Progenitor cell of endocrine pancreas (in vitro differentiated cells): ENCODE measurements around the gene DNAH11. TPM values are rescaled to one million over a fixed set of nuclear protein-coding genes. Genes with fewer than 3 reads are reported as not detected.

Experiments used
- DNase-seq: peaks from one replicate; pipeline ENCODE4 v3.0.0; 2021; ENCODE audit warnings: low spot score; ENCODE audit not compliant: unreplicated experiment
- H3K27ac Mint-ChIP-seq: 2 replicates; pipeline ENCODE4 v1.8.0; 2021; ENCODE audit warnings: mild to moderate bottlenecking, moderate library complexity, mixed read lengths
- H3K27me3 Mint-ChIP-seq: 2 replicates; pipeline ENCODE4 v1.8.0; 2021; ENCODE audit warnings: mixed read lengths
- H3K36me3 Mint-ChIP-seq: 2 replicates; pipeline ENCODE4 v1.8.0; 2022; ENCODE audit warnings: mixed read lengths; ENCODE audit not compliant: insufficient read depth
- H3K4me1 Mint-ChIP-seq: 2 replicates; pipeline ENCODE4 v1.8.0; 2021; ENCODE audit warnings: low read depth, mixed read lengths
- H3K4me3 Mint-ChIP-seq: 2 replicates; pipeline ENCODE4 v1.8.0; 2021; ENCODE audit warnings: low read depth, mild to moderate bottlenecking, moderate library complexity, mixed read lengths
- H3K9me3 Mint-ChIP-seq: 2 replicates; pipeline ENCODE4 v1.8.0; 2021; ENCODE audit warnings: low read depth, mixed read lengths
- total RNA-seq: library from RNA; stranded (reverse); gene quantifications from 2 replicates; pipeline ENCODE4 v1.2.1, GENCODE V29; 2021
- TF ChIP-seq, protein P1 (sequence below): fragments of 200-600 bp; sonication (generic); IDR thresholded peaks from one replicate; pipeline ENCODE4 v1.5.0; 2021; ENCODE audit warnings: antibody characterized with exemption, mild to moderate bottlenecking; ENCODE audit not compliant: unreplicated experiment

The DNAH11 gene
- total RNA-seq, 1 donor from 2014 or later, result 1.6 TPM

- no peak for DNase-seq
- H3K27ac Mint-ChIP-seq, result no peak overlapping the region
- no peaks in the 10 kb centered on the region for H3K9me3 Mint-ChIP-seq
- H3K27me3 Mint-ChIP-seq, result peaks cover 11% of the 10 kb centered on the region
- peaks cover 20% of the 10 kb centered on the region for H3K4me1 Mint-ChIP-seq
- H3K36me3 Mint-ChIP-seq, result no peaks in the 10 kb centered on the region
- TF ChIP-seq, protein P1, sequence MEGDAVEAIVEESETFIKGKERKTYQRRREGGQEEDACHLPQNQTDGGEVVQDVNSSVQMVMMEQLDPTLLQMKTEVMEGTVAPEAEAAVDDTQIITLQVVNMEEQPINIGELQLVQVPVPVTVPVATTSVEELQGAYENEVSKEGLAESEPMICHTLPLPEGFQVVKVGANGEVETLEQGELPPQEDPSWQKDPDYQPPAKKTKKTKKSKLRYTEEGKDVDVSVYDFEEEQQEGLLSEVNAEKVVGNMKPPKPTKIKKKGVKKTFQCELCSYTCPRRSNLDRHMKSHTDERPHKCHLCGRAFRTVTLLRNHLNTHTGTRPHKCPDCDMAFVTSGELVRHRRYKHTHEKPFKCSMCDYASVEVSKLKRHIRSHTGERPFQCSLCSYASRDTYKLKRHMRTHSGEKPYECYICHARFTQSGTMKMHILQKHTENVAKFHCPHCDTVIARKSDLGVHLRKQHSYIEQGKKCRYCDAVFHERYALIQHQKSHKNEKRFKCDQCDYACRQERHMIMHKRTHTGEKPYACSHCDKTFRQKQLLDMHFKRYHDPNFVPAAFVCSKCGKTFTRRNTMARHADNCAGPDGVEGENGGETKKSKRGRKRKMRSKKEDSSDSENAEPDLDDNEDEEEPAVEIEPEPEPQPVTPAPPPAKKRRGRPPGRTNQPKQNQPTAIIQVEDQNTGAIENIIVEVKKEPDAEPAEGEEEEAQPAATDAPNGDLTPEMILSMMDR, result no peak
- H3K4me3 Mint-ChIP-seq, result no peak overlapping the region
Observed at GRCh38 chr7:21948364-21948763, 405.5 kb downstream of the DNAH11 start.

- H3K9me3 Mint-ChIP-seq, result no peaks in the 10 kb centered on the region
- H3K27me3 Mint-ChIP-seq, result peaks cover 11% of the 10 kb centered on the region
- H3K4me3 Mint-ChIP-seq, result no peak overlapping the region
- no peaks in the 10 kb centered on the region for H3K36me3 Mint-ChIP-seq
- TF ChIP-seq, protein P1, result no peak
- no peak overlapping the region for H3K27ac Mint-ChIP-seq
- peaks cover 20% of the 10 kb centered on the region for H3K4me1 Mint-ChIP-seq
- no peak for DNase-seq
Observed at GRCh38 chr7:21948887-21949540, 406.2 kb downstream of the DNAH11 start.

Other genes with a start within 250 kb of the DNAH11 start
- 19.2 and 19.8 TPM in 2 replicates for gene SP4, start 115.0 kb upstream of the DNAH11 start, total RNA-seq